Measurements from ENCODE around the gene MEIS3.
"Not testable (repeated sequence)": the region's sequence is repeated elsewhere in the genome, so short reads cannot be mapped to it uniquely, and the experiment has no call there.

Gene MEIS3

GRCh38 chr19:47414469-47414868 lies 4.9 kb downstream of the MEIS3 start:
- no peak for DNase-seq

GRCh38 chr19:47413941-47414340 lies 5.4 kb downstream of the MEIS3 start:
- no peak for DNase-seq

- DNase-seq, result not testable (repeated sequence)
These were observed 7.6 kb downstream of the MEIS3 start for GRCh38 chr19:47411696-47412095.

- DNase-seq, result no peak
These were observed 8.2 kb downstream of the MEIS3 start for GRCh38 chr19:47411101-47411500.

GRCh38 chr19:47408156-47408938 lies 11.0 kb downstream of the MEIS3 start:
- no peak for DNase-seq

GRCh38 chr19:47407417-47407774 lies 11.9 kb downstream of the MEIS3 start:
- DNase-seq, result no peak

- no peak for DNase-seq
These were observed 12.5 kb downstream of the MEIS3 start for GRCh38 chr19:47406711-47407416.

- no peak for DNase-seq
These were observed 13.4 kb downstream of the MEIS3 start for GRCh38 chr19:47405854-47406417.

- DNase-seq, result no peak
These were observed 14.2 kb downstream of the MEIS3 start for GRCh38 chr19:47405197-47405550.

GRCh38 chr19:47404334-47405196 lies 14.8 kb downstream of the MEIS3 start:
- DNase-seq, result no peak

- no peak for DNase-seq
These were observed 16.8 kb downstream of the MEIS3 start for GRCh38 chr19:47402504-47402903.

- DNase-seq, result no peak
These were observed 20.4 kb downstream of the MEIS3 start for GRCh38 chr19:47398707-47399597.

- peak; percentile 31 for DNase-seq
These were observed 27.7 kb downstream of the MEIS3 start for GRCh38 chr19:47391510-47392223.

GRCh38 chr19:47390533-47391488 lies 28.5 kb downstream of the MEIS3 start:
- no peak for DNase-seq

GRCh38 chr19:47389150-47389556 lies 30.2 kb downstream of the MEIS3 start:
- no peak for DNase-seq

GRCh38 chr19:47388721-47389120 lies 30.6 kb downstream of the MEIS3 start:
- not testable (repeated sequence) for DNase-seq

- not testable (repeated sequence) for DNase-seq
These were observed 31.7 kb downstream of the MEIS3 start for GRCh38 chr19:47387623-47388022.

GRCh38 chr19:47386582-47386981 lies 32.7 kb downstream of the MEIS3 start:
- not testable (repeated sequence) for DNase-seq

- DNase-seq, result not testable (repeated sequence)
These were observed 34.8 kb downstream of the MEIS3 start for GRCh38 chr19:47384533-47384932.

- DNase-seq, result not testable (repeated sequence)
These were observed 35.4 kb downstream of the MEIS3 start for GRCh38 chr19:47383890-47384289.

Measured in NCI-H774 (cell line).